Measurements from ENCODE around the gene FAM8A1.

DNA sequence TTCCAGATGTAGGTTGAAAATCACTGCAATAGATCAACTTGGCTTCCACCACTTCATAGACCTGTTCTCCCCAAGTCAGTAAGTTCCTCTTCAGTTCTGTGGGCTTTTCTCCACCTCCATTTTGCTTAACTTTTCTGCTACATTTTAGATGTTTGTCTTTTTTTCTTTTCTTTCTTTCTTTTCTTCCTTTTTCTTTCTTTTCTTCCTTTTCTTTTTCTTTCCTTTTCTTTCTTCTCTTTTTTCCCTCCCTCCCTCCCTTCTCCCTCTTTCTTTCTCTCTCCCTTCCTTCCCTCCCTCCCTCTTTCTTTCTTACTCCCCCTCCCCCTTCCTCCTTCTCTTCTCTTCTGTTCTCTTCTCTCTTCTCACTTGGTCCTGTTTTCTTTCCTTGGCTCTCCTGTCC is 6.9 kb upstream of the FAM8A1 start:
- TF ChIP-seq, protein P1, sequence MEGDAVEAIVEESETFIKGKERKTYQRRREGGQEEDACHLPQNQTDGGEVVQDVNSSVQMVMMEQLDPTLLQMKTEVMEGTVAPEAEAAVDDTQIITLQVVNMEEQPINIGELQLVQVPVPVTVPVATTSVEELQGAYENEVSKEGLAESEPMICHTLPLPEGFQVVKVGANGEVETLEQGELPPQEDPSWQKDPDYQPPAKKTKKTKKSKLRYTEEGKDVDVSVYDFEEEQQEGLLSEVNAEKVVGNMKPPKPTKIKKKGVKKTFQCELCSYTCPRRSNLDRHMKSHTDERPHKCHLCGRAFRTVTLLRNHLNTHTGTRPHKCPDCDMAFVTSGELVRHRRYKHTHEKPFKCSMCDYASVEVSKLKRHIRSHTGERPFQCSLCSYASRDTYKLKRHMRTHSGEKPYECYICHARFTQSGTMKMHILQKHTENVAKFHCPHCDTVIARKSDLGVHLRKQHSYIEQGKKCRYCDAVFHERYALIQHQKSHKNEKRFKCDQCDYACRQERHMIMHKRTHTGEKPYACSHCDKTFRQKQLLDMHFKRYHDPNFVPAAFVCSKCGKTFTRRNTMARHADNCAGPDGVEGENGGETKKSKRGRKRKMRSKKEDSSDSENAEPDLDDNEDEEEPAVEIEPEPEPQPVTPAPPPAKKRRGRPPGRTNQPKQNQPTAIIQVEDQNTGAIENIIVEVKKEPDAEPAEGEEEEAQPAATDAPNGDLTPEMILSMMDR (IDR thresholded peaks at IDR 0.05; ENCODE audit: insufficient read depth, low read length): no peak
- TF ChIP-seq, protein P2, sequence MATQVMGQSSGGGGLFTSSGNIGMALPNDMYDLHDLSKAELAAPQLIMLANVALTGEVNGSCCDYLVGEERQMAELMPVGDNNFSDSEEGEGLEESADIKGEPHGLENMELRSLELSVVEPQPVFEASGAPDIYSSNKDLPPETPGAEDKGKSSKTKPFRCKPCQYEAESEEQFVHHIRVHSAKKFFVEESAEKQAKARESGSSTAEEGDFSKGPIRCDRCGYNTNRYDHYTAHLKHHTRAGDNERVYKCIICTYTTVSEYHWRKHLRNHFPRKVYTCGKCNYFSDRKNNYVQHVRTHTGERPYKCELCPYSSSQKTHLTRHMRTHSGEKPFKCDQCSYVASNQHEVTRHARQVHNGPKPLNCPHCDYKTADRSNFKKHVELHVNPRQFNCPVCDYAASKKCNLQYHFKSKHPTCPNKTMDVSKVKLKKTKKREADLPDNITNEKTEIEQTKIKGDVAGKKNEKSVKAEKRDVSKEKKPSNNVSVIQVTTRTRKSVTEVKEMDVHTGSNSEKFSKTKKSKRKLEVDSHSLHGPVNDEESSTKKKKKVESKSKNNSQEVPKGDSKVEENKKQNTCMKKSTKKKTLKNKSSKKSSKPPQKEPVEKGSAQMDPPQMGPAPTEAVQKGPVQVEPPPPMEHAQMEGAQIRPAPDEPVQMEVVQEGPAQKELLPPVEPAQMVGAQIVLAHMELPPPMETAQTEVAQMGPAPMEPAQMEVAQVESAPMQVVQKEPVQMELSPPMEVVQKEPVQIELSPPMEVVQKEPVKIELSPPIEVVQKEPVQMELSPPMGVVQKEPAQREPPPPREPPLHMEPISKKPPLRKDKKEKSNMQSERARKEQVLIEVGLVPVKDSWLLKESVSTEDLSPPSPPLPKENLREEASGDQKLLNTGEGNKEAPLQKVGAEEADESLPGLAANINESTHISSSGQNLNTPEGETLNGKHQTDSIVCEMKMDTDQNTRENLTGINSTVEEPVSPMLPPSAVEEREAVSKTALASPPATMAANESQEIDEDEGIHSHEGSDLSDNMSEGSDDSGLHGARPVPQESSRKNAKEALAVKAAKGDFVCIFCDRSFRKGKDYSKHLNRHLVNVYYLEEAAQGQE (IDR thresholded peaks at IDR 0.05; ENCODE audit: insufficient replicate concordance, low read depth): no peak
